HG02678 (cell line): ENCODE measurements around the gene EXD2.
A peak's percentile ranks its signal among the peaks of the same experiment; 100 is the strongest.

ENCODE experiments used
- ATAC-seq: cut with Tn5 transposase; IDR thresholded peaks from one replicate; pipeline ENCODE4 v1.9.1; 2021; ENCODE audit warnings: mild to moderate bottlenecking, moderate library complexity; ENCODE audit not compliant: unreplicated experiment

EXD2 gene

GRCh38 chr14:69246331-69246730, 55.0 kb downstream of the EXD2 start:
- no peak for ATAC-seq

GRCh38 chr14:69247676-69248440, 56.6 kb downstream of the EXD2 start:
- no peak for ATAC-seq

- no peak for ATAC-seq
Measured at GRCh38 chr14:69249603-69250002, 58.3 kb downstream of the EXD2 start.

GRCh38 chr14:69252851-69253250, 61.6 kb downstream of the EXD2 start:
- no peak for ATAC-seq

- no peak for ATAC-seq
Measured at GRCh38 chr14:69259168-69259526, 67.8 kb downstream of the EXD2 start.

- ATAC-seq: no peak
Measured at GRCh38 chr14:69259527-69260189, 68.4 kb downstream of the EXD2 start, which contains the start of gene GALNT16. Gene GALNT16, plus strand, starts transcription at chr14:69260158. Its CDS starts 133 bp downstream, at chr14:69260291.

GRCh38 chr14:69260190-69260860, 69.0 kb downstream of the EXD2 start:
- ATAC-seq: no peak

- peak; percentile 41 for ATAC-seq
Measured at GRCh38 chr14:69260861-69261564, 69.7 kb downstream of the EXD2 start.

- no peak for ATAC-seq
Measured at GRCh38 chr14:69261761-69262331, 70.5 kb downstream of the EXD2 start.

- ATAC-seq: no peak
Measured at GRCh38 chr14:69262516-69262915, 71.2 kb downstream of the EXD2 start.

- ATAC-seq: no peak
Measured at GRCh38 chr14:69263364-69263763, 72.1 kb downstream of the EXD2 start.

- ATAC-seq: no peak
Measured at GRCh38 chr14:69263771-69264170, 72.5 kb downstream of the EXD2 start.

GRCh38 chr14:69266572-69267345, 75.5 kb downstream of the EXD2 start:
- ATAC-seq: no peak

- no peak for ATAC-seq
Measured at GRCh38 chr14:69267492-69267891, 76.2 kb downstream of the EXD2 start.

- no peak for ATAC-seq
Measured at GRCh38 chr14:69268223-69268622, 76.9 kb downstream of the EXD2 start.

- no peak for ATAC-seq
Measured at GRCh38 chr14:69268763-69269162, 77.5 kb downstream of the EXD2 start.

- no peak for ATAC-seq
Measured at GRCh38 chr14:69269381-69269780, 78.1 kb downstream of the EXD2 start.

- ATAC-seq: no peak
Measured at GRCh38 chr14:69270097-69270496, 78.8 kb downstream of the EXD2 start.

GRCh38 chr14:69270795-69271708, 79.8 kb downstream of the EXD2 start:
- ATAC-seq: no peak
